ENCODE results near the gene MRPL12.

The MRPL12 gene

DNA sequence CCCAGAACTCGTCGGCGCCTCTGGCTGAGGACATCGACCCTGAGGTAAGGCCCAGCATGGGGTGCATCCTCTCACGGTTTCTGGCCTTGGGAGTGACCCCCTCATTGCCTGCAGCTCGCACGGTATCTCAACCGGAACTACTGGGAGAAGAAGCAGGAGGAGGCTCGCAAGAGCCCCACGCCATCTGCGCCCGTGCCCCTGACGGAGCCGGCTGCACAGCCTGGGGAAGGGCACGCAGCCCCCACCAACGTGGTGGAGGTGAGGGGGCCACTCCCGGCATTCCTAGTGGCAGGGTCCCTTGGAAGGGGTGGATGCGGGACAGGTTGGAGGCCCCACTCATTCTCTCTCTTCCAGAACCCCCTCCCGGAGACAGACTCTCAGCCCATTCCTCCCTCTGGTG lies 8.4 kb upstream of the MRPL12 start:
- Mint-ChIP-seq H3K27ac (no peak overlapping the region), H3K36me3 (ENCODE audit: low read depth) (peaks cover 45% of the 10 kb centered on the region), H3K4me1 (no peaks in the 10 kb centered on the region), H3K27me3 (ENCODE audit: low read depth) (no peaks in the 10 kb centered on the region), H3K4me3 (no peak overlapping the region), H3K9me3 (no peaks in the 10 kb centered on the region)
- no peak for TF ChIP-seq CTCF (IDR thresholded peaks at IDR 0.05; ENCODE audit: unreplicated experiment in 3 of 3)

DNA sequence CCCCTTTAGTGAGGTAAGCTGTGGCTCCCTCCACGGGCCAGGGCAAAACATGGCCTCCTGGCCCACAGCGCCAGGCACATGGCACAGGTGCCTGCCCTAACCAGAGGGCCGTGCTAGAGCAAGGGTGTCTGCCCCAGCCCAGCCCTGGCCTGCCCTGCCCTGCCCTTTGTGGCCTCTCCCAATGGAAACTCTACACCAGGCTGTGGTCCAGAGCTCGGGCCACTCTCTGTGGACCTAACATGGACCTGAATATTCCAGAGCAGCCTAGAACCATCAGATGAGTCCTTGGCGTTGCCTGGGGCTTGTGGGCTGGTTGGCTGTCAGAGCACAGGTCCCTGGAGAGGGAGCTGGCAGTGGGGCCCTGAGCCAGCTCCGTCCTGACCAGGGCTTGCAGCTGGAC lies 8.0 kb upstream of the MRPL12 start:
- no peaks in the 10 kb centered on the region for H3K4me1 Mint-ChIP-seq
- no peak overlapping the region for H3K27ac Mint-ChIP-seq
- TF ChIP-seq CTCF (IDR thresholded peaks at IDR 0.05; ENCODE audit: unreplicated experiment in 3 of 3) = no peak
- H3K9me3 Mint-ChIP-seq = no peaks in the 10 kb centered on the region
- H3K27me3 Mint-ChIP-seq (ENCODE audit: low read depth) = no peaks in the 10 kb centered on the region
- no peak overlapping the region for H3K4me3 Mint-ChIP-seq
- peaks cover 41% of the 10 kb centered on the region for H3K36me3 Mint-ChIP-seq (ENCODE audit: low read depth)

GRCh38 chr17:81695801-81696200 lies 7.4 kb upstream of the MRPL12 start:
- H3K27me3 Mint-ChIP-seq (ENCODE audit: low read depth) = no peaks in the 10 kb centered on the region
- peaks cover under 1% of the 10 kb centered on the region for H3K4me1 Mint-ChIP-seq
- H3K27ac Mint-ChIP-seq = no peak overlapping the region
- no peak overlapping the region for H3K4me3 Mint-ChIP-seq
- H3K9me3 Mint-ChIP-seq = no peaks in the 10 kb centered on the region
- peaks cover 44% of the 10 kb centered on the region for H3K36me3 Mint-ChIP-seq (ENCODE audit: low read depth)
- TF ChIP-seq CTCF (IDR thresholded peaks at IDR 0.05; ENCODE audit: unreplicated experiment in 3 of 3) = no peak

- Mint-ChIP-seq H3K4me1 (peaks cover 4% of the 10 kb centered on the region), H3K4me3 (no peak overlapping the region), H3K36me3 (ENCODE audit: low read depth) (peaks cover 42% of the 10 kb centered on the region), H3K9me3 (no peaks in the 10 kb centered on the region), H3K27ac (no peak overlapping the region), H3K27me3 (ENCODE audit: low read depth) (no peaks in the 10 kb centered on the region)
- no peak for TF ChIP-seq CTCF (IDR thresholded peaks at IDR 0.05; ENCODE audit: unreplicated experiment in 3 of 3)
Measured at GRCh38 chr17:81696218-81696941, 6.8 kb upstream of the MRPL12 start.

DNA sequence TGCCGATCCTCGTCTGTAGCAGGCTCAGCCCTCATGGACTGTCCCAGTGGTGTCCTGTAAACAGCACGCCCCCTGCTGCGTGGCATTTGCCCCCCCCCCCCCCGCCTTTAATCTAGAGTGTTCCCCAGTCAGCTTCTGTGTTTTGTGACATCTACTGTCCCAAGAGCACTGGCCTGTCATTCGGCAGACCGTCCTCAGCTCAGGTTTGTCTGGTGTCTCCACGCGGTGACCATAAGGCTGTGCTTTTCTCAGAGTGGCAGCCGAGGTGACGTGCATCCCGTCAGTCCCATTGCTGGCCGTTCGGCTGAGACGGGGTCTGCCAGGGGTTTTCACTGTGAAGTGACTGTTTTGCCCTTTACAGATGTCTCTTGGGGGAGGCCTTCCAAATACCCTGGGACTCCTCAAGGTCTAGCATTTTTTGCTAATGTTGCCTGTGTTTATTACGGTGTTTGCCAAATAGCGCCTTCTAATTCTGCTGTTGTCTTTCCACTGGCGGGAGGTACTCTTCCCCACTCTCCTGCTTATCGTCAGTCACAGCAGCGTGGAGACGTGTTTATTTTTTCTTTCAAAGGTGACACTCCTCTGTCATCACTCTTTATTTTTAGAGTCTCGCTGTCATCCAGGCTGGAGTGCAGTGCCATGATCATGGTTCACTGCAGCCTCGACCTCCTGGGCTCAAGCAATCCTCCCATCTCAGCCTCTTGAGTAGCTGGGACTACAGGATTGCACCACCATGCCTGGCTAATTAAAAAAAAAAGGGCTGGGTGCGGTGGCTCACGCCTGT lies 5.7 kb upstream of the MRPL12 start:
- Mint-ChIP-seq H3K9me3 (no peaks in the 10 kb centered on the region), H3K4me1 (peaks cover 4% of the 10 kb centered on the region), H3K27me3 (ENCODE audit: low read depth) (no peaks in the 10 kb centered on the region), H3K36me3 (ENCODE audit: low read depth) (peaks cover 34% of the 10 kb centered on the region), H3K4me3 (no peak overlapping the region), H3K27ac (no peak overlapping the region)
- TF ChIP-seq CTCF (IDR thresholded peaks at IDR 0.05; ENCODE audit: unreplicated experiment in 3 of 3) = no peak

All from nephron (organoid).